Effector CD4-positive, alpha-beta T cell (primary cell): ENCODE data around the gene KRTAP2-4. TPM values are rescaled to one million over a fixed set of nuclear protein-coding genes. Genes with fewer than 3 reads are reported as not detected.
"Not testable (repeated sequence)": the region's sequence is repeated elsewhere in the genome, so short reads cannot be mapped to it uniquely, and the experiment has no call there.

Experiments
- DNase-seq: peaks from one replicate; pipeline ENCODE4 v3.0.0-alpha.2; 2020
- total RNA-seq: gene quantifications from one replicate; lab custom pipeline; 2026; lab: John Stamatoyannopoulos, UW

KRTAP2-4 gene, protein sequence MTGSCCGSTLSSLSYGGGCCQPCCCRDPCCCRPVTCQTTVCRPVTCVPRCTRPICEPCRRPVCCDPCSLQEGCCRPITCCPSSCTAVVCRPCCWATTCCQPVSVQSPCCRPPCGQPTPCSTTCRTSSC
- total RNA-seq, result not detected

DNA sequence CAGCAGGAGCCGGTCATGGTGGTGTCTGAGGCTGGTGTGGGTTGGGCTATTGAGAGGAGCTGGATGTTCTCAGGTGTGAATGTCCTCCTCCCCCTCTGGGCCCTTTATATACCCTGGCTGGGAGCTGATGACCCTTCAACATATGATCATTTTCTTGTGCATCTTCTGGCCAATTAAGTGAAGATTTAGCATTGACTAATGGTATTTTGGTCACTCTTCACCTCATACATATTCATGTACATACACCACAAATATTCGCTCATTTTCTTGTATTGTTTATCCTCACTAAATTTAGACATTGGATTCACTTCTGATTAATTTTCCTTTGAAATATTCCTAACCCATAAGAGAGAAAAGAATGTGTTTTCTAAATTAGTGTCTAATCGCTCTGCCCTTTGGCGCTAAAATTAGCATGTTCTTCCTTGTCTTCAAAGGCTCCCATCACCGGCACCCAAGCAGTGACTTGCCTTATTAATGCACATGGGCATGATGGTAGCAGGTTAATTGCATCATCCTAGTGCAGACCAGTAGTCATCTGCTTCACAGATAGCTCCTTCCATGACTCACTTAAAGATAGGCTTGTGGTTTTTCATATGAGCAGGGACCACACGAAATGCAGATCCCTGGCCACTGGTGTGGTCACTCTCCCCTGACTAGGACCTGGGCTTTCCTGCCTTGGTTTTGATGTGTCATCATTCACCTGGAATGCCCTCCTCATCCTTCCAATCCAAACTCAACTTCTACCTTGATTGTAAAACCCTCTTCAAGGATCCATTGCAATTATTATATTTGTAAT, at the start of gene KRTAP2-4:
KRTAP2-4 (minus strand) TSS at position 51 of the 796 bp plus-strand sequence; CDS start at position 17, 34 bp downstream.
- DNase-seq, result no peak

DNA sequence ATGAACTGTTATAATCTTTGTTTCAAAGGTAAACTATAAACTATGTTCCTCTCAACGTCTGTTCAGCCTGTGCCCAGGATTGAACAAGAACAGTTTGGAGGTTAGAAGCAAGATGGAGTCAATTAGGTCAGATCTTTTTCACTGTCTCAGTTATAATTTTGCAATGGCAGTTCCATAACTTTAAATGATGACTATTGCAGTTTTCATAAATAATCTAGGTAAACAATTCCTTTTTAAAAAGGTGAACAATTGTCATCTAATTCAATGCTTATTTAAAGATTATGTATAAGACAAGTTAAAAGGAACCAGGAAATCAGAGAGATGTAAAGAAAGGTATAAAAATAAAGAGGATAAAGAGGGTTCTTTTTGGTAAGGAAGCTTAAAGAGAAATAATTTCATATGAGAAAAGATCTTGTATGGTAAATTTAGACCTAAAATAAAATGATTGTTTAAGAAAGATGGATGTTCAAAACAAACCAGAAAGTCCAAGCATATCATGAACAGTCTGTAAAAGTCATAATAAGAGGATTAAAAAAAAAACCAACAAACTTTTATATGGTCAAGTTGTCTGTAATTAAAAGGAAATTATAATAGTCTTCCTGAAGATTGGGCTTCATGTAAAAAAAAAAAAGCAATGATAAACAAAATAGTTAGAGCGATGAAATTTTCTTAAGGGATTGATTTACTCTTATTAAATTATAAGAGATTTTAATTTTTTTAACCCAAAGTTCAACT, 45.6 kb upstream of the KRTAP2-4 start:
- no peak for DNase-seq

DNA sequence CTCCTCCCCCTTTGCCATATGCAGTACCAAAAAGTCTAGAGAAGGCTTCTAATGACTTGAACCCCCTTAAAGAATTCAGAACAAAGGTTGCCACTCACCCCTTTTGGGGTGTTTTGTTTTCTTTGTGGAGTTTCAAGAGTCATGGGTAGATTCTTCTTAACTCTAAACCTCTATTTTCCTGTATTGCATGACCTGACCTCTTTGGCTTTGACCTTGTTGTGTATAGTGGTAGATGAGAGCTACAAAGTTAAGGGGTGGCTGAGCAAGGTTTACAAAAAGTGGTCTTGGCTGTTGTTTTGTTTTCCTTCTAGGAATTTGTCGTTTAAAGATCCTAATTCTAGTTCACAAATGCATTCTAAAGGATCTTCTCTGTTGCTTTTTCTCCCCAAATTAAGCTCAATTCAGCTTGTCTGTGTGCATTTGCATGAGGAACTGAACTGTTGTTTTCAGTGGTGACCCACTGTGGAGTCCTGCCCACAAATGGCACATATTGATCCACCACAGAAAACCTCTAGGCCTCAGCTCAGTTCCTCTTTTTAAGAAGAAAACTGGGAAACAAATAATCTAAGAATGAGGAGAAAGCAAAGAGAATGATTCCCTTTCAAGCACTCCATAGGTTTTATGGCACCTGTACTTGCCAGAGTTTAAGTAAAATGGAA, 43.2 kb upstream of the KRTAP2-4 start:
- not testable (repeated sequence) for DNase-seq

DNA sequence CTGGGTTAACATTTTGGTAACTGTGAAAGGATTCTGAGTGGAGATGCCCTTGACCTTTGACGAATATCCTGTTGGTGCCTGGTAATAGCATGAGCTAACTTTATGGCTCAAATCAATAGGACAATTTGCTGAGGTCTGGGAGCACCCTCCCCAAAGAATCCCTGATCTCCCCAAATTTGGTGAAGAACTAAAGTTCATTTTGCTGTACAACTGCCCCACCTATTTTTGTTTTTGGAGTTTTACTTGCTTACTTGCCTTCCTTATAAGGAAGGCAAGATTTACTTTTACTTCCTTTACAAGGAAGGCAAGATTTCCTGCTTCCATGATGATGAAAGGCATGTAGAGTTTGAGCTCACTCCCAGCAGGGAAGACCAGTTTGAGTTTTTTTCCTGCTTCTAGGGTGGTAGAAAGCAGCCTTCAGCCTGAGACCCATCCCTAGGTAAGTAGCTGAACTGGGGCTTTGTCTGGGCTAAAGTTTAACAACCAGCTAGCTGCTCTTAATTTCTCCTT, 42.3 kb upstream of the KRTAP2-4 start:
- DNase-seq, result no peak

DNA sequence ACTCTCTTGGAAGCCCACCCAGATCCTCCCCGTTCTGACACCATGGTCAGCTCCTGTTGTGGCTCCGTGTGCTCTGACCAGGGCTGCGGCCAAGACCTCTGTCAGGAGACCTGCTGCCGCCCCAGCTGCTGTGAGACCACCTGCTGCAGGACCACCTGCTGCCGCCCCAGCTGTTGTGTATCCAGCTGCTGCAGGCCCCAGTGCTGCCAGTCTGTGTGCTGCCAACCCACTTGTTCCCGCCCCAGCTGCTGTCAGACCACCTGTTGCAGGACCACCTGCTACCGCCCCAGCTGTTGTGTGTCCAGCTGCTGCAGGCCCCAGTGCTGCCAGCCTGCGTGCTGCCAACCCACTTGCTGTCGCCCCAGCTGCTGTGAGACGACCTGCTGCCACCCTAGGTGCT, 39.7 kb upstream of the KRTAP2-4 start, which contains the start of gene KRTAP4-9:
KRTAP4-9 (plus strand) TSS at position 43 of the 400 bp plus-strand sequence; CDS start at position 43, 0 bp downstream.
- DNase-seq, result not testable (repeated sequence)

DNA sequence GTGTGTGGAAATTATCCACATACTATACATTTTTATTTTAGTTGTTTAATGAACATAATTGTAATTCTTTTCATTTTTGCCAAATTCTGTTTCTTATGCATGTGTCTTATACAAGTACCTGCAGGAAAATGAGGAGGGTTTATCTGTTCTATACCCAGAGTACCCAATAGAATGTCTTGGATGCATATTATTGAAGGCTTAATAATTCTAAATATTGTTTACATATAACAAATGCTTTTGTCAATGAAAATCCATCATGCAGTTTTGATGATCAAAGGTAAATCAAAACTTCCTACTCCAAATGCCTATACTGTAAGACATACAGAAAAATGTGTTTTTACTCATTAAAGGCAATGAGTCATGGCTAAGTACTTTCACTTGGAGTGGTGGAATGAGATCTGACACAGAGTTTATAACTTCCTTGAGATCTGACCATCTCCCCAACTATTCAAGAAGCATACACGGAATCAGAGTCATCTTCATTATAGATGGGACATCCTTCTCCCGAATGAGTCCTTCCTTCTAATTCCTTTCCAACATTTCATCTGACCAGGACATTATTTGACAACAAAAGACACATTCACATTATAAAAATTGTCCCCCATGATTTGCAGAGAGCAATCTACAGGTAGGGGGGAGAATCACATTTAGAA, 38.8 kb upstream of the KRTAP2-4 start:
- not testable (repeated sequence) for DNase-seq

DNA sequence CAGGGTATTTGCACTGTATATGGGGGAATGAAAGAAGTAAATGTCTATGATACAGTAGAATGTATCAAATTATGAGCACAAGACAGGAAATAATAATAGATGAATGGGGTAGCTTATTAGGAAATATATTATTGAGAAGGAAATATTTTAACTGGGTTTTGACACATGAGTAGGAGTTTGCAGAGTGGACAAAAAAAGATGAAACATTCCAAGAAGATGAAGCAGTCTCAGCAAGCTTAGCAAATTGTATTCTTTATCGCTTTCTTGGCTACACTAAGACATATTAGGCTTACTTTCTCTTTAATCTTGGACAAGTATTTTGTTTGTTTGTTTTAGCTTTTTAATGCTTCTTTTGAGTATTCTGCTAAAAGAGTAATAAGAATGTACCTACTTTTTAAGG, 38.2 kb upstream of the KRTAP2-4 start:
- no peak for DNase-seq

DNA sequence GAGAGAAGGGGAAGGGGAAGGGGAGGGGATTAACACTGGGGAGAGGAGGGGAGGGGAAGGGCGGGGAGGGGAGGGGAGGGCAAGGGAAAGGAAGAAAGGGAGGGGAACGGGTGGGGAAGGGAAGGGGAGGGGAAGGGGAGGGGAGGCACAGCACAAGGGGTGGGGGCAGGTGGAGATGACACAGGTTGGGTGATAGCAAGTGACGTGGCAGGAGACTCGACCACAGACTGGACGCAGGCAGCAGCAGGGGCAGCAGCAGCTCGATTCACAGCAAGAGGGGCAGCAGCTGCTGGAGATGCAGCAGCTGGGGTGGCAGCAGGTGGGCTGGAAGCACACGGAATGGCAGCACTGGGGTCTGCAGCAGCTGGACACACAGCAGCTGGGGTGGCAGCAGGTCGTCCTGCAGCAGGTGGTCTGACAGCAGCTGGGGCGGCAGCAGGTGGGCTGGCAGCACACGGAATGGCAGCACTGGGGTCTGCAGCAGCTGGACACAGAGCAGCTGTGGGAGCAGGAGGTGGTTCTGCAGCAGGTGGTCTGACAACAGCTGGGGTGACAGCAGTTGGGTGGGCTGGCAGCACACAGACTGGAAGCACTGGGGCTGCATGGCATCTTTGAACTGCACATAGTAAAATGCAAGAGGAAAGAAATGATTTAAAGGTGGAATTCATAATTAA, 36.0 kb upstream of the KRTAP2-4 start, which contains the start of gene KRTAP4-16:
KRTAP4-16 (minus strand) TSS at position 624 of the 674 bp plus-strand sequence; CDS start at position 624, 0 bp downstream.
- no peak for DNase-seq

DNA sequence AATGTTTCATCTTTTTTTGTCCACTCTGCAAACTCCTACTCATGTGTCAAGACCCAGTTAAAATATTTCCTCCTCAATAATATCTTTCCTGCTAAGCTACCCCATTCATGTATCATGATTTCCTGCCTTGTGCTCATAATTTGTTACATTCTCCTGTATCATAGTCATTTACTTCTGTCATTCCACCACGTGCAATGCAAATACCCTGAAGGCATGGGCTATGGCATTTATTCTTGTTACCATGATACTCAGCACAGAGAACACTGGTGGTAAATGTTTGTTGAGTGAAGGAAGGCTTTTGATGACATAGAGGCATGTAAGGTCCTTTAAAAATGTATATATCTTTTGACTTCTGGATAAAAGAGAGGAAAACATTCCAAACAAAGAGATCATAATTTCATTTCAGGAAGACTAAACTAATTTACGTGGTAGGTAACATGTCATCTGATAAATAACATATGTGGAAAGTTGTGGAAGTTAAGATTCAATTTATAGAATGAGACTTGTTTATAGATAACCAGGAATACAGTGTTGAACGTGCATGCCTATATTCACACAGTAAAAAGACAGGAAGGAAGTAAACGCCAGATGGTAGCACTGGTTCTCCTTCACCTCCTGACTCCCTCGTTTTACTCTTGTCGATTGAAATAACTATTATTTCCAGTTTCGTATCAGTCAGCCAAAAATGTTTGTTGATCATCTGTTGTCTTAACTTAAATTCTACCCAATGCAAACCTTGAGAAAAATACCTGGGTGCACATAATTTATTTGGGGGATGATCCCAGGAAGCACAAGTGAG, 34.2 kb upstream of the KRTAP2-4 start:
- DNase-seq, result not testable (repeated sequence)

DNA sequence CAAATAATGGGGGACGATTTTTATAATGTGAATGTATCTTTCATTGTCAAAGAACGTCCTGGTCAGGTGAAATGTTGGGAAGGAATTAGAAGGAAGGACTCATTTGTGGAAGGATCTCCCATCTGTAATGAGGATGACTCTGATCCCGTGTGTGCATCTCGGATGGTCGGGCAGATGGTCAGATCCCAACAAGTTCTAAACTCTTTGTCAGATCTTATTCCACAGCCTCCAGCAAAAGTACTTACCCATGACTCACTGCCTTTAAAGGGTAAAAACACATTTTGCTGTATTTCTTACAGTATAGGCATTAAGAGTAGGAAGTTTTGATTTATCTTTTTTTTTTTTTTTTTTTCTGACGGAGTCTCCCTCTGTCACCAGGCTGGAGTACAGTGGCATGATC, 32.8 kb upstream of the KRTAP2-4 start:
- no peak for DNase-seq

DNA sequence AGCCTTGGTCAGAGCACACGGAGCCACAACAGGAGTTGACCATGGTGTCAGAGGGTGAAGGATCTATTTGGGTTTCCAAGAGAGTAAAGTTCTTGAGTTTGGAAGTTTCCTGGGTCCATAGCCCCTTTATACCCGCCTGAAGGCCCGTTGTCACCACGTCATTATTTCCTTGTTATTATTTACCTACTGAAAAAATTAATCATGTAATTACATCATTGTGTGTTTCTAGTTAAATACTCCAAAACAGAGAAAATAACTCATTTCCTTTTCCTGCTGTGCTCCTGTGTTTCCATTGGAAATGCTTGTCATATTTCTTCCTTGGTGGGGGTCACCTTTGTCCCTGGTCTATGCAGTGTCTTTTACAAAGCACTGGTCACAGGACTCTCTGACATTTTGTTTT, 32.4 kb upstream of the KRTAP2-4 start, which contains the start of gene KRTAP4-8:
KRTAP4-8 (minus strand) TSS at position 101 of the 400 bp plus-strand sequence; CDS start at position 43, 58 bp downstream.
- no peak for DNase-seq

DNA sequence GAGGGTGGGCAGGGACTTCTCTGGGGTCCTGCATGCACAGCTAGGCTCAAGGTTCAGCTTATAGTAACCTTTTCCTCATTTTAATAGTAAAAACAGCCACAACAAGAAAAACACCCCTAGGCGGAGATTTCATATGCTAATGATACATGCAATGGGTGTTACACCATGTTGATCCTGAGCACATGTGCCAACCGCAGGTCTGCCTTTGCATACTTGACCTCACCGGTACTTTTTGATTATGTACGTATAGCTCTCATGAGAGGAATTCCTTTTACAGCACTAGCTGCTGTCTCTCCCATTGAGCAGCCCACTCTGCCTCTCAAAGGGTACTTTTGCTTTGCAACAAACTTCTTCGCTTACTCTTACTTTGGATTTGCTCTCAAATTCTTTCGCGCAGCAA, 30.4 kb upstream of the KRTAP2-4 start:
- DNase-seq, result no peak

DNA sequence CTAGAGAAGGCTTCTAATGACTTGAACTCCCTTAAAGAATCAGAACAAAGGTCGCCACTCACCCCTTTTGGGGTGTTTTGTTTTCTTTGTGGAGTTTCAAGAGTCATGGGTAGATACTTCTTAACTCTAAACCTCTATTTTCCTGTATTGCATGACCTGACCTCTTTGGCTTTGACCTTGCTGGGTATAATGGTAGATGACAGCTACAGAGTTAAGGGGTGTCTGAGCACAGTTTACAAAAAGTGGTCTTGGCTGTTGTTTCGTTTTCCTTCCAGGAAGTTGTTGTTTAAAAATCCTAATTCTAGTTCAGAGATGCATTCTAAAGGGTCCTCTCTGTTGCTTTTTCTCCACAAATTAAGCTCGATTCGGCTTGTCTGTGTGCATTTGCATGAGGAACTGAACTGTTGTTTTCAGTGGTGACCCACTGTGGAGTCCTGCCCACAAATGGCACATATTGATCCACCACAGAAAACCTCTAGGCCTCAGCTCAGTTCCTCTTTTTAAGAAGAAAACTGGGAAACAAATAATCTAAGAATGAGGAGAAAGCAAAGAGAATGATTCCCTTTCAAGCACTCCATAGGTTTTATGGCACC, 23.2 kb upstream of the KRTAP2-4 start:
- not testable (repeated sequence) for DNase-seq

DNA sequence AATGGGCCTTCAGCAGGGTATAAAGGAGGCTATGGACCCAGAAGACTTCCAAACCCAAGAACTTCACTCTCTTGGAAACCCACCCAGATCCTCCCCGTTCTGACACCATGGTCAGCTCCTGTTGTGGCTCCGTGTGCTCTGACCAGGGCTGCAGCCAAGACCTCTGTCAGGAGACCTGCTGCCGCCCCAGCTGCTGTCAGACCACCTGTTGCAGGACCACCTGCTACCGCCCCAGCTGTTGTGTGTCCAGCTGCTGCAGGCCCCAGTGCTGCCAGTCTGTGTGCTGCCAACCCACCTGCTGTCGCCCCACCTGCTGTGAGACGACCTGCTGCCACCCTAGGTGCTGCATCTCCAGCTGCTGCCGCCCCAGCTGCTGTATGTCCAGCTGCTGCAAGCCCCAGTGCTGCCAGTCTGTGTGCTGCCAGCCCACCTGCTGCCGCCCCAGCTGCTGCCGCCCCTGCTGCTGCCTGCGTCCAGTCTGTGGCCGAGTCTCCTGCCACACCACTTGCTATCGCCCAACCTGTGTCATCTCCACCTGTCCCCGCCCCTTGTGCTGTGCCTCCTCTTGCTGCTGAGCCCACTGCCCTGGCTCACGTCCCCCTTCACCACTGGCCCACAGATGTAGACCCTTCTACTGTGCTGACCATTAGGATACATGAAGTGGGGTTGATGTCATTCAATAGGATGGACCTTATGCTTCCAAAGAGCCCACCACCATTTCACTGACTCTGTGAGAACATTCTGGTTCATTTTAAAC, 18.6 kb upstream of the KRTAP2-4 start, which contains the start of gene KRTAP4-7:
KRTAP4-7 (plus strand) TSS at position 51 of the 757 bp plus-strand sequence; CDS start at position 108, 57 bp downstream.
- not testable (repeated sequence) for DNase-seq

DNA sequence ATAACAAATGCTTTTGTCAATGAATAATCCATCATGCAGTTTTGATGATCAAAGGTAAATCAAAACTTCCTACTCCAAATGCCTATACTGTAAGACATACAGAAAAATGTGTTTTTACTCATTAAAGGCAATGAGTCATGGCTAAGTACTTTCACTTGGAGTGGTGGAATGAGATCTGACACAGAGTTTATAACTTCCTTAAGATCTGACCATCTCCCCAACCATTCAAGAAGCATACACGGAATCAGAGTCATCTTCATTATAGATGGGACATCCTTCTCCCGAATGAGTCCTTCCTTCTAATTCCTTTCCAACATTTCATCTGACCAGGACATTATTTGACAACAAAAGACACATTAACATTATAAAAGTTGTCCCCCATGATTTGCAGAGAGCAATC, 17.7 kb upstream of the KRTAP2-4 start:
- not testable (repeated sequence) for DNase-seq

DNA sequence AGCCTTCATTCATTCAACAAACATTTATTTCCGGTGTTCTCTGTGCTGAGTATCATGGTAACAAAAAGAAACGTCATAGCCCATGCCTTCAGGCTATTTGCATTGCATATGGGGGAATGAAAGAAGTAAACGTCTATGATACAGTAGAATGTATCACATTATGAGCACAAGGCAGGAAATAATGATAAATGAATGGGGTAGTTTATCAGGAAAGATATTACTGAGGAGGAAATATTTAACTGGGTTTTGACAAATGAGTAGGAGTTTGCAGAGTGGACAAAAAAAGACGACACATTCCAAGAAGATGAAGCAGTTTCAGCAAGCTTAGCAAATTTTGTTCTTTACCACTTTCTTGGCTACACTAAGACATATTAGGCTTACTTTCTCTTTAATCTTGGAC, 16.9 kb upstream of the KRTAP2-4 start:
- no peak for DNase-seq

DNA sequence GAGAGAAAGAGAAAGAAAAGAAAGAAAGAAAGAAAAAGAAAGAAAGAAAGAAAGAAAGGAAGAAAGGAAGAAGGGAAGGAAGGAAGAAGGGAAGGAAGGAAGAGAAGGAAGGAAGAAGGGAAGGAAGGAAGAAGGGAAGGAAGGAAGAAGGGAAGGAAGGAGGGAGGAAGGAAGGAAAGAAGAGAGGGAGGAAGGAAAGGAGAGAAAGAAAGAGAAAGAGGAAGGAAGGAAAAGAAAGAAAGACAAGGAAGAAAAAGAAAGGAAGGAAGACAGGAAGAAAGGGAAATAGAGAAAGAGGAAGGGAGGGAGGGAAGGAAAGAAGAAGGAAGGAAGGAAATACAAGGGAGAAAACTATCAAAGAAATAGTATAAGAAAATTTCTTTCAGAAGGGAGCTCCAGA, 11.1 kb upstream of the KRTAP2-4 start:
- DNase-seq, result no peak

DNA sequence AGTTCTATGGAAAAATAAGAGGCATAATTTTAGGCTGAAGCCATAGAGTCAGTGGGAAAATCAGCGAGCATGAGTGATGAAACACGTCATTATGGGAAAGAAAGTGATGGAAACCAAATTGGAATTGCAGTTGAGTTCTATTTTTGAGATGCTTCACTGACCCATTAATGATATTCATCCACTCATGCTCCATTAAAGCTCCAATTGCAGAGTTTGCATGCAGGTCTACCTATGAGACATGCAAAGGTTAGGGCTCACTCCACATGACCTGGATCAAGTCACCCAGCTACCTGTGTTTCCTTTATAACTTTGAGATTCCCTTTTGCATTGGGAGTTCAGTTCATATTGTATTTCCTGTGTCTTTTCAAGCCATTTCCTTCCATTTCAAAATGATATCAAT, 8.0 kb upstream of the KRTAP2-4 start:
- no peak for DNase-seq
